Mesothelial cell of epicardium (in vitro differentiated cells): Measurements from ENCODE around the gene ZNF768. TPM values are rescaled to one million over a fixed set of nuclear protein-coding genes. Genes with fewer than 3 reads are reported as not detected.

Source experiments
- DNase-seq, 2 experiments: peaks; one replicate each; pipeline ENCODE4 v3.0.0; 2021; ENCODE audit warnings: low spot score in 2 of 2; ENCODE audit not compliant: unreplicated experiment in 2 of 2
- H3K27ac Mint-ChIP-seq: 2 replicates; pipeline ENCODE4 v1.8.0; 2021; ENCODE audit warnings: mixed read lengths
- H3K27me3 Mint-ChIP-seq: 2 replicates; pipeline ENCODE4 v1.8.0; 2021; ENCODE audit warnings: low read depth, mixed read lengths
- H3K36me3 Mint-ChIP-seq: 2 replicates; pipeline ENCODE4 v1.8.0; 2021; ENCODE audit warnings: mixed read lengths
- H3K4me1 Mint-ChIP-seq: 2 replicates; pipeline ENCODE4 v1.8.0; 2021; ENCODE audit warnings: mixed read lengths
- H3K4me3 Mint-ChIP-seq: 2 replicates; pipeline ENCODE4 v1.8.0; 2021; ENCODE audit warnings: mild to moderate bottlenecking, moderate library complexity, mixed read lengths
- H3K9me3 Mint-ChIP-seq: 2 replicates; pipeline ENCODE4 v1.8.0; 2021; ENCODE audit warnings: mixed read lengths
- CTCF ChIP-seq: fragments of 200-600 bp; sonication (generic); IDR thresholded peaks from one replicate; pipeline ENCODE4 v1.5.0; 2021; ENCODE audit warnings: antibody characterized with exemption; ENCODE audit not compliant: unreplicated experiment
- total RNA-seq: library from RNA; stranded (reverse); gene quantifications from 3 replicates; pipeline ENCODE4 v1.2.1, GENCODE V29; 2021

The ZNF768 gene
- total RNA-seq, 1 donor from 2014 or later, result 41.2 TPM

GRCh38 chr16:30494709-30495108, 31.7 kb downstream of the ZNF768 start:
- no peaks in the 10 kb centered on the region for H3K9me3 Mint-ChIP-seq
- TF ChIP-seq CTCF, result no peak
- H3K27me3 Mint-ChIP-seq, result peaks cover 9% of the 10 kb centered on the region
- no peak overlapping the region for H3K4me3 Mint-ChIP-seq
- H3K36me3 Mint-ChIP-seq, result no peaks in the 10 kb centered on the region
- H3K27ac Mint-ChIP-seq, result no peak overlapping the region
- H3K4me1 Mint-ChIP-seq, result peaks cover 3% of the 10 kb centered on the region
- no peak for DNase-seq

- peaks cover 9% of the 10 kb centered on the region for H3K27me3 Mint-ChIP-seq
- H3K4me1 Mint-ChIP-seq, result peaks cover 3% of the 10 kb centered on the region
- DNase-seq, result no peak
- no peaks in the 10 kb centered on the region for H3K9me3 Mint-ChIP-seq
- TF ChIP-seq CTCF, result no peak
- H3K27ac Mint-ChIP-seq, result no peak overlapping the region
- no peaks in the 10 kb centered on the region for H3K36me3 Mint-ChIP-seq
- no peak overlapping the region for H3K4me3 Mint-ChIP-seq
Observed at GRCh38 chr16:30493941-30494488, 32.4 kb downstream of the ZNF768 start.

GRCh38 chr16:30491744-30492308, 34.5 kb downstream of the ZNF768 start:
- Mint-ChIP-seq H3K9me3 (no peaks in the 10 kb centered on the region), H3K27me3 (peaks cover 9% of the 10 kb centered on the region), H3K4me3 (no peak overlapping the region), H3K4me1 (peaks cover 3% of the 10 kb centered on the region), H3K36me3 (no peaks in the 10 kb centered on the region), H3K27ac (no peak overlapping the region)
- TF ChIP-seq CTCF, result no peak
- no peak for DNase-seq

- no peak overlapping the region for H3K27ac Mint-ChIP-seq
- H3K4me3 Mint-ChIP-seq, result no peak overlapping the region
- TF ChIP-seq CTCF, result no peak
Observed at GRCh38 chr16:30491229-30491628, 35.1 kb downstream of the ZNF768 start.

GRCh38 chr16:30490210-30490609, 36.2 kb downstream of the ZNF768 start:
- Mint-ChIP-seq H3K36me3 (no peaks in the 10 kb centered on the region), H3K4me3 (no peak overlapping the region)

More at GRCh38 chr16:30491229-30491628, 35.1 kb downstream of the ZNF768 start:
- H3K4me1 Mint-ChIP-seq, result peaks cover 3% of the 10 kb centered on the region
- no peaks in the 10 kb centered on the region for H3K36me3 Mint-ChIP-seq
- DNase-seq, result no peak
- peaks cover 9% of the 10 kb centered on the region for H3K27me3 Mint-ChIP-seq
- no peaks in the 10 kb centered on the region for H3K9me3 Mint-ChIP-seq

More at GRCh38 chr16:30490210-30490609, 36.2 kb downstream of the ZNF768 start:
- H3K4me1 Mint-ChIP-seq, result peaks cover 3% of the 10 kb centered on the region
- no peak for DNase-seq
- peaks cover 9% of the 10 kb centered on the region for H3K27me3 Mint-ChIP-seq
- H3K9me3 Mint-ChIP-seq, result no peaks in the 10 kb centered on the region
- H3K27ac Mint-ChIP-seq, result no peak overlapping the region
- no peak for TF ChIP-seq CTCF
